H7 (cell line): ENCODE results near the gene LZTFL1. TPM values are rescaled to one million over a fixed set of nuclear protein-coding genes. Genes with fewer than 3 reads are reported as not detected.

Experiments
- DNase-seq: peaks from one replicate; pipeline ENCODE4 v3.0.0; 2012
- H3K27me3 ChIP-seq: 2 replicates; pipeline ENCODE4 v1.6.0; 2011; ENCODE audit warnings: mild to moderate bottlenecking, low read length; ENCODE audit not compliant: control insufficient read depth, insufficient read depth
- H3K36me3 ChIP-seq: replicated peaks from 2 replicates; pipeline ENCODE4 v1.5.1; 2011; ENCODE audit warnings: low read length; ENCODE audit not compliant: control insufficient read depth, insufficient read depth
- H3K4me3 ChIP-seq: 2 replicates; pipeline ENCODE4 v1.5.1; 2011; ENCODE audit warnings: low read depth, mild to moderate bottlenecking, control low read depth, low read length, moderate library complexity; ENCODE audit not compliant: insufficient read depth
- total RNA-seq: library from RNA; depleted of rRNA; stranded (reverse); fragments of >200 nt; shearing (Covaris generic); gene quantifications from 2 replicates; pipeline ENCODE4 v1.2.3, GENCODE V29; 2014; rRNA removed

LZTFL1 gene
- total RNA-seq, 1 experiment from 2014 or later: 6.5 TPM

DNA sequence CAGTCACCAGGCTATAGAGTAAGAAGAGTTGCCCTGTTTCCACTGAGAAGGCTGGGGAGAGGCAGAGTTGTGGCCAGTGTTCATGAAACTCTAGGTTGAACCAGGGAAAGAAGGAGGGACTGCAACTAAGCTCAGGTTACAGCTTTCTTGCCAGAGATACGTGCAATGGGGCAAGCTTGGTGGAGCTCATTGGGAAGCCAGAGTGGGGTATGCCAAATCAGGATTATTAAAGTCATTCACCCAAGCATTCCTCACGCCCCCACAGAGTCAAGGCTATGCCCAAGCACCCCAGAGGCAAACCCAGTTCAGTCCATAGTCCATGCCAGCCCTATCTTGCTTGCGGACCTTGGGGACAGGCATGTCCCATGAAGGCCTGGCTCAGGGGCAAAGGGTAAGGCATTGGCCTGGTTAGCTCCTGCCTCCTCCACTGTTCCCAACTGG lies 63.1 kb downstream of the LZTFL1 start:
- H3K27me3 ChIP-seq: no peaks in the 10 kb centered on the region; the same call in 1 of the 2 replicates
- DNase-seq: no peak
- H3K36me3 ChIP-seq: no peaks in the 10 kb centered on the region
- no peak overlapping the region for H3K4me3 ChIP-seq

DNA sequence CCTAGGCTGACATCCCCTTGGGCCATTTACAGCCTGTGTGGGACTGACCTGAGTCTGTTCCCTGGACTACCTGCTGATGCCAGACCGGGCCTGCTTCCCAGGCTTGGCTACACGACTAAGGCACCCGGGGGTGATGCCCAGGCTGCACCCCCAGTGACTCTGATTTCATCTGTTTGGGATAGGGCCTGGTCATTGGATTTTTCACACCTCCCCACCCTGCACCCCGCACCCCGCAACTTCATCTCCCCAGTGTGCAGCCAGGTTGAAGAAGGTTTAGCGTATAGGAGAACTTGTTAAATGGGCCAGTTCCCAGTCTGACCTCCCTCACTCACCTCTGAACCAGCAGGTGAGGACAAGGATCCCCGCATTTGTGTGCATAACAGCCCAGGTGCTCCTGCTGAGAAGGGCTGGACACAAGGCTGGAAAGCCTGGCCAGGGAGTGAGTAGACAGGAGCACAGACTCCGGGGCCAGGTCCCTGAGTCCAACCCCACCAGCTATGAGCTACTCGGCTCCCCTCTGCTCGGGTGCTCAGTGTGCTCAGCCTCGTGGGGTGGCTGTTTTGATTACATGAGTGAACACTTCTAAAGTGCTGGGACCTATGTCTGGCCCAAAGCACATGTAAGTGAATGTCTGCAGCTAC lies 64.1 kb downstream of the LZTFL1 start:
- H3K4me3 ChIP-seq: no peak overlapping the region
- no peak for DNase-seq
- no peaks in the 10 kb centered on the region for H3K36me3 ChIP-seq
- H3K27me3 ChIP-seq: no peaks in the 10 kb centered on the region; the same call in 1 of the 2 replicates

DNA sequence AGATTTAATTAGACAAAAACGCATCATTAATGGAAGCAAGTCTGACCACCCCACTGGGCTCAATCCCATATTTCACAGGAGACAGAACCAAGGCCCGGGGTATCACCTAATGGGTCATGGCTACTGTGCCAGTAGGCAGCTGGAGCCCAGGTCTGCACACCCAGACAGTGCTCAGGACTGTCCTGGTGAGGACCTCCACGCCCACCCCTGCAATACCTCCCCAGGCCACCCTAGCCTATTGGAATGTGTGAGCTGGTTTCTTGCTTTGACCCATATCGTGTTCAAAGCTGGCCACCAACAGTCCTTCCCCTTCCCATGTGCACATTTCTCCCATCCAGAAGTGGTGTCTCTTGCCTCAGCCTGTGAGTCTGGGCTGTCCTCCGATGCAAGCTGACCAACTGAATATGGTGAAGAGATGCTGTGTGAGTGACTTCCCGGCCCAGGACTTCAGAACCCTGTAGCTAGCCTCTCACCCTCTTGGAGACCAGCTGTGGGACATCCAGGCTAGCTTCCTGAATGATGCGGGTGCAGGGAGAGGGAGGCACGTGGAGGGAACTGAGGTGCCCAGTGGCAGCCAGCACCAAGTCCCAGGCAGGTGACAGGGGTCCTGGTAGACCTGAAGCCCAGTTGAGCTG lies 64.7 kb downstream of the LZTFL1 start:
- no peaks in the 10 kb centered on the region; the same call in 1 of the 2 replicates for H3K27me3 ChIP-seq
- no peaks in the 10 kb centered on the region for H3K36me3 ChIP-seq
- no peak overlapping the region for H3K4me3 ChIP-seq
- DNase-seq: no peak

DNA sequence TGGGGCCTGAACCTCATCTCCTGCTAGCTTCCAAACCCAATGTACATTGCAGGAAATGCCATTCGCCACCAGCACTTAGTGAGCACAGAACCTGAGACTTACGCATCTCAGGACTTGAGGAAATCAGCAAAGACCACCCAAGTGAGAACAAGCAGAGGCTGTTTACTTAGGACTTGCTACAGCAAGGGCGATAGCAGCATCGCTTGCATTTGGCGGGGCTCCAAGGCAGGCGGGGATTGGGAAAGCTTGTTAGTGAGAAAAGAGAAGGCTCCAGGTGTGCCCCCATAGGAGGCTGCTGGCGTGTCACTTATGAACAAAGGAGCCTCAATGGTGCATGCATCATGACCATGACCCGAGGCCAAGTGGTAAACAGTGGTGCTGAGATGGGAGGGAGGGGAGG lies 65.3 kb downstream of the LZTFL1 start:
- DNase-seq: no peak

DNA sequence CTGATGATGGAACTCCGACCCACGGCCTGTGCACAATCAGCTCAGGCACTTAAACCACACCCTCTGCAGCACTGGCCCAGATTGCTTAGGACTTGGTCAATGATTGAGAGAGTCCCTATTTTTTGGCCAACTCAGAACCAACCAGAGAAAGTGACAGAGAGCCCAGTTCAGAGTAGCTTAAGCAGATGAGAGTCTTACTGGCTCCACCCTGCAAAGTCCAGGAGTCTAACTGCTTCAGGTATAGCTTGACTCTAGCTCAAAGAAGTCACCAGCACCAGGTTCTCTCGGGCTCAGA lies 65.7 kb downstream of the LZTFL1 start:
- Histone ChIP-seq H3K36me3 (no peaks in the 10 kb centered on the region), H3K27me3 (no peaks in the 10 kb centered on the region), H3K4me3 (no peak overlapping the region)
- no peak for DNase-seq

More for the DNA sequence above, 65.3 kb downstream of the LZTFL1 start:
- Histone ChIP-seq H3K27me3 (no peaks in the 10 kb centered on the region), H3K4me3 (no peak overlapping the region), H3K36me3 (no peaks in the 10 kb centered on the region)

DNA sequence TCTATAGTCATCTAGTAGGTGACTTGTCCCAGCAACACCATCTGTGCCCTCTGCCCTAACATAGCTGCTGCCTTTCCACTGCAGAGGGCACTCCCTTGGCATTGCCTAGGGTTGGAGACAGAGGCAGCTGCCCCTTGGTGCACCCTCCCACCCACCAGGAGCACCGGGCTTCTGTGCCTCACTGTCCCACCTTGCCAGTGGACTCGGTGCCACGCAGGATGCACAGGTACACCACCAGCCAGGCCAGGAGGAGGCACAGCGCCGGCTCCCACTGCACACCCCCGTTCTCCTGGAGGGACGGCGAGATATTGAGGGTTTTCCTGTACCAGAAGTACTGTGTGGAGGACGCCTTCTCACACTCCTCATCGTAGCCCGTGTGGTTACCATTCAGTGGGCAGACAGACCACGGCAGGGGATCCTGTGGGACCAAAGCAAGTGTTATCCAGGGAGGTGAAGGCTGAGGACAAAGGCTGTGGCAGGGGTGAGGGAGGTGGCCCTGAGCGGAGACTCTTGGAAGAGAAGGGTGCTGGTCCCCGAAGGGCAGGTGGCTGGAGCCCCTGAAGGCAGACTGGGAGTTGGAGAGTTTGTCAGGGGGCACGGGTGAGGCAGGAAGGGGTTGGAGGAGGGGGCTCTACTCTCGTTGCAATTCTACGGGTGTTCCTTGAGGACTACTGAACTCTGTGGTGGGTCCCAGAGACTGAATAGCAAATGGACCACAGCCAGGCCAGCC lies 66.2 kb downstream of the LZTFL1 start:
- DNase-seq: no peak
- Histone ChIP-seq H3K36me3 (no peaks in the 10 kb centered on the region), H3K27me3 (no peaks in the 10 kb centered on the region), H3K4me3 (no peak overlapping the region)

DNA sequence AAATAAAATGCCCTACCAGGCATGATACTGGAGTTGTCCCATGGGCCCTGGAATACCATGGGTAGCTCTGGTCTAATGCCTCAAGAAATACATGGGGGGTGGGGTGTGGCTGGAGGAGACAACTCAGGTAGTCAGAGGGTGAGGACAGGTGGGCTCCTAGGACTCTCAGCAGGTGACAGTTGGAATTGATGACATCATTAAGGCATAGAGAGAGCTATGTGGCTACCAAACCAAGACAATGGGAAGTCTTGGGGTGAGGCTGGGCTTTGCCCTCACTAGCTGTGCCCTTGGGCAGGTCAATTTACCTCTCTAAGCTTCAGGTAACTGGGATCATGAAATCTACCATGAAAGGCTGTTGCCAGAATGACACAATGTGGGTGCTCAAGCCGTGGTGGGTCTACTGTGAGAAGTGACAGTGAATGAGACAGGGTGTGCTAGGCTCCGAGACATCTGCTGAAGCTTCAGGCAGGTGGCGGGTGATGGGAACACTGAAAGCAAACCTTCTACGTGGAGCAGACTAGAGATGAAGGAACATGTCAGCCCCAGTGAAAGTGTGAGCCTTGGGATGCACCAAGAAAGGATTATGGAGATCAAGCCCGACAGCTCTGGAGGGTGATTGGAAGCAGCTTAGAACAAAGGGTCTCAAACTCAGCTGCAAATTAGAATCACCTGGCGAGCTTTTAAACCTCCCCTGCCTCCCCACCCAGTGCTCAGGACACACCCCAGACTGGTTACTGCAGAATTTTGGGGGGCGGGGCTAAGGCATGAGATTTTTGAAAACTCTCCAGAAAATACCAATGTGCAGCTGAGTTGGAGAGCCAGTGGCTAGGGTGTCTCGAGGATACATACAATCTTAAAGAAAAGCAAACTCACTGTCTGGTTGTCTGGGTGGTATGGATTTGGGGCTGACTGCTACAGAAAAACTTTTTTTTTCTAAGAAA lies 67.1 kb downstream of the LZTFL1 start:
- H3K27me3 ChIP-seq: no peaks in the 10 kb centered on the region
- no peaks in the 10 kb centered on the region for H3K36me3 ChIP-seq
- no peak for DNase-seq
- H3K4me3 ChIP-seq: no peak overlapping the region

DNA sequence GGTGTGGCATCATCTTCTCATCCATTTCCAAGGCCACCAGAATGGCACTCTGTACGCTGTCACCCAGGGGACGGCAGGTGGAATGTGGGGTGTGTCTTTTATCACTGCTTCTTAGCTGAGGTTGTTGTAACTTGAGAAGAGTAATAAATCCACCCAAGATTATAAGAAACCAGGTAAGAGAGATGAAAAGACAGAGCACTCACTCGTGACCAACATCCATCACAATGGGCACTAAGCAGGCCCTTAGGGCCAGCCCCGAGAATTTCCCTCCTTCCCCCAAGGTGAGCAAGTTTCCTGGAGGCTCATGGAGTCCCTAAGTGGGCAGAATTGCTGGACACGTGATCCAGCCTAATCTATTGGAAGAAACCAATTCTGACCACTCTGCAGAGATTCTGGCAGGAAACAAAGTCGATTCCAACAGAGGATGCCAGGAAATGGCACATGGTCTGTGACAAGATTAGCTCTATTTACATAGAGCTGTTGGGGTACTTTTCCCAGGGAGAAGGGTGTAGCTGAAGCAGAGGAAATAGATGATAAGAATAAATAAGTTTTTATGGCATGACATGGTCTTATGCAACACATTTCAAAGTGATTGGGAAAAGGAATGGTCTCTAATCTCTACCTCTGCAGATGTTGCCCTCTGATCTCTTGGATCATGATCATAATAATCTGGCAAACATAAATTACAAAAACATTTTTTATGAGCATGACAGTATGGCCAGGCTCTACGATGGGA lies 68.0 kb downstream of the LZTFL1 start:
- no peaks in the 10 kb centered on the region for H3K36me3 ChIP-seq
- H3K4me3 ChIP-seq: no peak overlapping the region
- no peak for DNase-seq
- H3K27me3 ChIP-seq: no peaks in the 10 kb centered on the region

Other genes starting within 250 kb of the LZTFL1 start
- 16.7 and 22.5 TPM in 2 replicates for gene LIMD1, start 247.4 kb downstream of the LZTFL1 start, total RNA-seq
- 31.2 and 50.9 TPM in 2 replicates for gene SACM1L, start 152.7 kb downstream of the LZTFL1 start, total RNA-seq
- 0.10 and 0.37 TPM in 2 replicates for gene SLC6A20, start 45.6 kb downstream of the LZTFL1 start, total RNA-seq
- gene CCR9, start 44.4 kb upstream of the LZTFL1 start, total RNA-seq: not detected in 2 replicates
- gene CXCR6, start 101.3 kb upstream of the LZTFL1 start, total RNA-seq: not detected in 2 replicates
- gene FYCO1, start 153.7 kb upstream of the LZTFL1 start, total RNA-seq: 4.9 and 7.5 TPM in 2 replicates
- gene XCR1, start 185.4 kb upstream of the LZTFL1 start, total RNA-seq: not detected in 2 replicates